DOHH2 (cell line): Measurements from ENCODE around the gene CNR1.

Experiments used
- H3F3A ChIP-seq: fragments of 200-600 bp; sonication (generic), shearing (Covaris generic); 2 replicates; pipeline ENCODE4 v1.6.0; 2016; ENCODE audit warnings: antibody characterized with exemption, mild to moderate bottlenecking; ENCODE audit not compliant: control insufficient read depth, insufficient read depth
- H3K27ac ChIP-seq: fragments of 200-600 bp; sonication (generic); 2 replicates; pipeline ENCODE4 v1.5.1; 2014; ENCODE audit warnings: low read depth, mild to moderate bottlenecking, low read length, moderate library complexity
- H3K27me3 ChIP-seq: fragments of 200-600 bp; sonication (generic); 2 replicates; pipeline ENCODE4 v1.6.1; 2014; ENCODE audit warnings: mild to moderate bottlenecking, low read length, mixed read lengths; ENCODE audit not compliant: control insufficient read depth
- H3K36me3 ChIP-seq: fragments of 200-600 bp; sonication (generic); 2 replicates; pipeline ENCODE4 v1.6.1; 2014; ENCODE audit warnings: mild to moderate bottlenecking, low read length, moderate library complexity, mixed read lengths; ENCODE audit not compliant: control insufficient read depth
- H3K4me1 ChIP-seq: fragments of 200-600 bp; sonication (generic); 2 replicates; pipeline ENCODE4 v1.6.1; 2014; ENCODE audit warnings: mild to moderate bottlenecking, low read length, mixed read lengths; ENCODE audit not compliant: control insufficient read depth
- H3K4me2 ChIP-seq: fragments of 200-600 bp; sonication (generic); 2 replicates; pipeline ENCODE4 v1.6.0; 2014; ENCODE audit warnings: mild to moderate bottlenecking, low read length, moderate library complexity
- H3K4me3 ChIP-seq: fragments of 200-600 bp; sonication (generic); 2 replicates; pipeline ENCODE4 v1.5.1; 2014; ENCODE audit warnings: mild to moderate bottlenecking, low read length, mixed read lengths
- H3K79me2 ChIP-seq: fragments of 200-600 bp; sonication (generic); 2 replicates; pipeline ENCODE4 v1.6.1; 2014; ENCODE audit warnings: mild to moderate bottlenecking, low read length, mixed read lengths; ENCODE audit not compliant: control insufficient read depth
- H3K9me2 ChIP-seq: fragments of 200-600 bp; sonication (generic); replicated peaks from 2 replicates; pipeline ENCODE4 v1.6.1; 2014; ENCODE audit warnings: mild to moderate bottlenecking, low read length, mixed read lengths; ENCODE audit not compliant: control insufficient read depth
- H3K9me3 ChIP-seq: fragments of 200-600 bp; sonication (generic); 2 replicates; pipeline ENCODE4 v1.6.1; 2014; ENCODE audit warnings: antibody characterized with exemption, low read length, mixed read lengths; ENCODE audit not compliant: control insufficient read depth, insufficient read depth
- H4K20me1 ChIP-seq: fragments of 200-600 bp; sonication (generic); 2 replicates; pipeline ENCODE4 v1.6.0; 2014; ENCODE audit warnings: low read depth, mild to moderate bottlenecking, antibody characterized with exemption, low read length, moderate library complexity; ENCODE audit not compliant: control insufficient read depth, insufficient read depth
- CTCF ChIP-seq: fragments of 200-600 bp; sonication (generic); IDR thresholded peaks from one replicate; pipeline ENCODE4 v1.5.1; 2014; ENCODE audit warnings: antibody characterized with exemption, mild to moderate bottlenecking, low read depth, low read length; ENCODE audit not compliant: poor library complexity, severe bottlenecking
- EZH2phosphoT487 ChIP-seq: fragments of 200-600 bp; sonication (generic); IDR thresholded peaks from 2 replicates; pipeline ENCODE4 v1.6.1; 2017; ENCODE audit warnings: borderline replicate concordance, mild to moderate bottlenecking, antibody characterized with exemption, low read length, moderate library complexity, mixed read lengths

The CNR1 gene

GRCh38 chr6:88179692-88180091 is 13.5 kb upstream of the CNR1 start:
- Histone ChIP-seq H3K9me3 (0 out of 2 replicates have a peak, but pooled peaks cover 3% of the 10 kb centered on the region), H3K36me3 (peaks cover 34% of the 10 kb centered on the region), H3K79me2 (peaks cover 38% of the 10 kb centered on the region), H3K4me2 (peak overlapping the region; percentile 74), H3K4me1 (peaks cover 61% of the 10 kb centered on the region), H3K27me3 (no peaks in the 10 kb centered on the region), H3K4me3 (peak overlapping the region; percentile 78), H3K27ac (peak overlapping the region; percentile 87), H3K9me2 (no peaks in the 10 kb centered on the region), H3F3A (peaks cover 20% of the 10 kb centered on the region), H4K20me1 (no peaks in the 10 kb centered on the region)
- TF ChIP-seq EZH2phosphoT487 (no peak), CTCF (peak; percentile 27)

- H3K9me2 ChIP-seq, result no peaks in the 10 kb centered on the region
- peaks cover 20% of the 10 kb centered on the region for H3F3A ChIP-seq
- H3K27me3 ChIP-seq, result no peaks in the 10 kb centered on the region
- peaks cover 45% of the 10 kb centered on the region for H3K79me2 ChIP-seq
- H3K36me3 ChIP-seq, result peaks cover 34% of the 10 kb centered on the region
- no peaks in the 10 kb centered on the region for H4K20me1 ChIP-seq
- peak overlapping the region; percentile 87 for H3K27ac ChIP-seq
- no peak for TF ChIP-seq CTCF
- TF ChIP-seq EZH2phosphoT487, result no peak
- H3K4me2 ChIP-seq, result peak overlapping the region; percentile 74
- H3K4me3 ChIP-seq, result peak overlapping the region; percentile 78
- H3K4me1 ChIP-seq, result peaks cover 74% of the 10 kb centered on the region
- H3K9me3 ChIP-seq, result 0 out of 2 replicates have a peak, but pooled peaks cover 3% of the 10 kb centered on the region
Observed at GRCh38 chr6:88177961-88178464, 11.9 kb upstream of the CNR1 start.

- Histone ChIP-seq H3F3A (peaks cover 26% of the 10 kb centered on the region), H3K27ac (no peak overlapping the region), H3K9me2 (no peaks in the 10 kb centered on the region), H4K20me1 (no peaks in the 10 kb centered on the region), H3K79me2 (peaks cover 49% of the 10 kb centered on the region), H3K4me3 (peak overlapping the region; percentile 18), H3K4me2 (peak overlapping the region; percentile 45), H3K27me3 (no peaks in the 10 kb centered on the region), H3K36me3 (peaks cover 40% of the 10 kb centered on the region), H3K4me1 (peaks cover 81% of the 10 kb centered on the region), H3K9me3 (no peaks in the 10 kb centered on the region)
- TF ChIP-seq CTCF (no peak), EZH2phosphoT487 (no peak)
Observed at GRCh38 chr6:88174906-88175305, 8.8 kb upstream of the CNR1 start.
